PFSK-1 (cell line): Measurements from ENCODE around the gene ZFC3H1.

ENCODE experiments used
- FOXP2 ChIP-seq: optimal IDR thresholded peaks from 2 replicates; pipeline ENCODE3; 2011; ENCODE audit warnings: borderline replicate concordance, control low read depth, inconsistent platforms; ENCODE audit not compliant: insufficient read depth; ENCODE audit errors: extremely low read length, extremely low read depth
- POLR2AphosphoS5 ChIP-seq: IDR thresholded peaks from 2 replicates; pipeline ENCODE4 v1.6.1; 2012; ENCODE audit warnings: low read depth, mild to moderate bottlenecking, control low read depth, low read length, moderate library complexity
- REST ChIP-seq, 2 experiments: IDR thresholded peaks; 2 replicates each; pipeline versions ENCODE4 v1.6.1 to v1.8.0; 2011 to 2012; ENCODE audit warnings: low read depth in 2 of 2, low read length in 2 of 2, control low read depth in 1 of 2, inconsistent platforms in 1 of 2, mild to moderate bottlenecking in 1 of 2, moderate library complexity in 1 of 2; ENCODE audit not compliant: insufficient read depth in 1 of 2
- SIN3A ChIP-seq: IDR thresholded peaks from 2 replicates; pipeline ENCODE4 v1.6.1; 2012; ENCODE audit warnings: mild to moderate bottlenecking, low read length, moderate library complexity, borderline replicate concordance; ENCODE audit not compliant: insufficient read depth
- TAF1 ChIP-seq: IDR thresholded peaks from 2 replicates; pipeline ENCODE4 v1.6.1; 2012; ENCODE audit warnings: low read length, control low read depth, borderline replicate concordance; ENCODE audit not compliant: insufficient read depth

Gene ZFC3H1

GRCh38 chr12:71605039-71605438 is 58.6 kb downstream of the ZFC3H1 start:
- no peak for TF ChIP-seq FOXP2
- no peak for TF ChIP-seq TAF1
- no peak for TF ChIP-seq POLR2AphosphoS5
- no peak for TF ChIP-seq REST (IDR thresholded peaks at IDR 0.05; ENCODE audit: insufficient read depth in 1 of 2, low read depth in 2 of 2, low read length in 2 of 2)
- no peak for TF ChIP-seq SIN3A

DNA sequence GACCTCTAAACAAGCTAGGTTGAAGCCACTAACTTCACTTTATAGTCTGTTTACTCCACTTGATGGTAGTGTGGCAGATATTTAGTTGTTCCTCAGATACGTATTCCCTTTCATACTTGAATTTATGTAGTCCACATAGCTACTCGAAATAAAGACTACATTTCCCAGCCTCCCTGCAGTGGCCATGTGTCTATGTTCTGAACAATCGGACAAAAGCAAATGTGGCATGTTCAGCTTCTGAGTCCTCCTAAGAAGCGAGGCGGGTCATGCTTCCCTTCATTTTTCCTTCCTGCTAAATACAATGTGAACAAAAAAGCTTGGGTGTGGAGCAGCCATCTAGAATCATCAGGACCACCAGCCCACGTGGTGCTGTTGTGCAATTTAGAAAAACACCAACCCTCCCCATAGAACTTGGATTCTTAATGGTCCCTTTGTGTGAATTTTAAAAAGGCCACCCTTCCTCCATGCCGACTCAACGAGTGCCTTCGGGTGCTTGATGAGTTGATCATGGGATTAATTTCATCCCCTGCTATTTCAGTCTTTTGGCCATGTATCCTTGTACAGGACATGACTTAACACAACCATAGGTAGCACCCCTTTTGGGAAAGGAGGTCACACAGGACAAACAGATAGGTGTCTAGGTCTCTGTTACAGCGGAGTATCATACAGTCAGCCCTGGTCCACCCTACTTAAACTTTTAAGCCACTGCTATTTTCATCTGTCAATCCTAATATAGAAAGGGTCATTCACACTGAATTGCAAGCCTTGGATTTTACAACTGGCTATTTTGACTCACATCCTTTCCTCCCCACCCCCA is 60.7 kb downstream of the ZFC3H1 start:
- TF ChIP-seq REST (IDR thresholded peaks at IDR 0.05; ENCODE audit: insufficient read depth in 1 of 2, low read depth in 2 of 2, low read length in 2 of 2): no peak
- no peak for TF ChIP-seq TAF1
- no peak for TF ChIP-seq SIN3A
- TF ChIP-seq POLR2AphosphoS5: no peak
- no peak for TF ChIP-seq FOXP2

DNA sequence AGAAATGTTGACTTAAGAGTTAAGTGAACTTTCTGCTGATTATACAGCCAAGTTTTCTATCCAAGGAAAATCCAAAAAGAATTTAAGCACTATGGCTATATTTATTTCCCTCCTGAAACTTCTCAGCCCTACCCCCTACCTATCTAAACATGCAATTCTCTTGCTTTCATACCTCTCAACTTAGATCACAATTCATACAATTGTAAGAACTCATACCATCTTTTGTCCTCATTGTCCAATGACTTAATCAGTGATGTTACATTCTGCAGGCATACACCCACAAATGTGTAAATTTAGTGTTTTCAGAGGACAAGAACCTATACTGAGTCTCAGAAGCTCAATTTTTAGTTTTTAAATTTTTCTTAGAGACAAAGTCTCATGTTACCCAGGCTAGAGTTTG is 62.1 kb downstream of the ZFC3H1 start:
- TF ChIP-seq TAF1 (no peak), REST (IDR thresholded peaks at IDR 0.05; ENCODE audit: insufficient read depth in 1 of 2, low read depth in 2 of 2, low read length in 2 of 2) (no peak), FOXP2 (no peak), POLR2AphosphoS5 (no peak), SIN3A (no peak)

DNA sequence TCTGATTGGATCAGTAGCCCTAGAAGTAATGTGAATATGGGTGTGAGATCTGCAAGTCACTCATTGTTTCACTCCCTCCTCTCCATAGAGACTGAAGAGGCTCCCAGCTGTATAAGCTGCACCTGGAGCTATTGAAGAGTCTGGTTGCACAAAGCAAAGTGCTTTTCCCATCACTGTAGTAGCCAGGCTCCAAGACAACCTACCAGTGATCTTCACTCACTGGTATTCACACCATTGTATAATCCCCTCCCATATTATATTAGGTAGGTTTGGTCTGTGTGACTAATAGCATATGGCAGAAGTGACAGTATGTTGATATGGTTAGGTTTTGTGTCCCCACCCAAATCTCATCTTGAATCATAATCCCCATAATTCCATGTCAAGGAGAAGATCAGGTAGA is 64.4 kb downstream of the ZFC3H1 start:
- TF ChIP-seq SIN3A (no peak), TAF1 (no peak), FOXP2 (no peak), POLR2AphosphoS5 (no peak), REST (IDR thresholded peaks at IDR 0.05; ENCODE audit: insufficient read depth in 1 of 2, low read depth in 2 of 2, low read length in 2 of 2) (no peak)
